Fibroblast of lung (primary cell): ENCODE data around the gene MACF1. TPM values are rescaled to one million over a fixed set of nuclear protein-coding genes. Genes with fewer than 3 reads are reported as not detected.

Experiments
- DNase-seq, 2 donors: peaks; one replicate each; pipeline versions ENCODE4 v3.0.0 to v3.0.0-alpha.2; 2010; ENCODE audit warnings: low read depth in 2 of 2
- H2AFZ ChIP-seq: 2 replicates; pipeline ENCODE4 v1.5.1; 2012; ENCODE audit warnings: low read length, control low read depth, inconsistent platforms
- H3K27ac ChIP-seq: 2 replicates; pipeline ENCODE4 v1.5.1; 2011; ENCODE audit warnings: low read length, control low read depth; ENCODE audit not compliant: insufficient read depth
- H3K27me3 ChIP-seq: 2 replicates; pipeline ENCODE4 v1.5.1; 2011; ENCODE audit warnings: mild to moderate bottlenecking, low read length; ENCODE audit not compliant: control insufficient read depth, insufficient read depth
- H3K36me3 ChIP-seq: 2 replicates; pipeline ENCODE4 v1.5.1; 2011; ENCODE audit warnings: low read length; ENCODE audit not compliant: control insufficient read depth, insufficient read depth
- H3K4me1 ChIP-seq: 2 replicates; pipeline ENCODE4 v1.5.1; 2011; ENCODE audit warnings: low read length; ENCODE audit not compliant: control insufficient read depth, insufficient read depth; ENCODE audit errors: extremely low read depth
- H3K4me2 ChIP-seq: 2 replicates; pipeline ENCODE4 v1.5.1; 2011; ENCODE audit warnings: low read length, control low read depth; ENCODE audit not compliant: insufficient read depth; ENCODE audit errors: extremely low read depth
- H3K4me3 ChIP-seq, 4 experiments: fragments of 200-600 bp in 1 of 4; sonication (generic) in 1 of 4; replicated peaks in 1 of 4; 2 replicates each; pipeline ENCODE4 v1.5.1; 2011 to 2016; ENCODE audit warnings: low read length in 4 of 4, low read depth in 3 of 4, mild to moderate bottlenecking in 3 of 4, control low read depth in 2 of 4, inconsistent platforms in 1 of 4, mixed read lengths in 1 of 4; ENCODE audit not compliant: insufficient read depth in 1 of 4; ENCODE audit errors: control extremely low read depth in 1 of 4
- H3K79me2 ChIP-seq: 2 replicates; pipeline ENCODE4 v1.5.1; 2012; ENCODE audit warnings: mild to moderate bottlenecking, low read length, inconsistent platforms; ENCODE audit not compliant: control insufficient read depth, insufficient read depth
- H3K9ac ChIP-seq: 2 replicates; pipeline ENCODE4 v1.5.1; 2011; ENCODE audit warnings: mild to moderate bottlenecking, low read length, control low read depth; ENCODE audit not compliant: insufficient read depth
- H3K9me3 ChIP-seq: 2 replicates; pipeline ENCODE4 v1.5.1; 2012; ENCODE audit warnings: low read depth, low read length; ENCODE audit not compliant: control insufficient read depth, insufficient read depth
- H4K20me1 ChIP-seq: 2 replicates; pipeline ENCODE4 v1.5.1; 2011; ENCODE audit warnings: low read length; ENCODE audit not compliant: control insufficient read depth, insufficient read depth; ENCODE audit errors: extremely low read depth
- CTCF ChIP-seq, 2 donors: IDR thresholded peaks in 1 of 2; conservative IDR thresholded peaks in 1 of 2; 1 replicate in 1 of 2; 2 replicates in 1 of 2; pipeline ENCODE4 v1.5.1; 2011 to 2012; ENCODE audit warnings: low read length in 2 of 2, control low read depth in 1 of 2, inconsistent platforms in 1 of 2, low read depth in 1 of 2, mild to moderate bottlenecking in 1 of 2
- EZH2 ChIP-seq: IDR thresholded peaks from 2 replicates; pipeline ENCODE4 v1.5.1; 2012; ENCODE audit warnings: low read length, control low read depth, mild to moderate bottlenecking; ENCODE audit errors: missing control alignments
- polyA plus RNA-seq, 2 donors: library from polyadenylated mRNA; depleted of rRNA in 1 of 2; stranded (reverse) in 1 of 2; unstranded in 1 of 2; fragments of >200 nt; gene quantifications; 2 replicates each; pipeline ENCODE4 v1.2.1, GENCODE V29; 2011 to 2012; ENCODE audit warnings: missing spikeins in 1 of 2
- total RNA-seq: library from RNA; depleted of rRNA; stranded (reverse); fragments of >200 nt; gene quantifications from 2 replicates; pipeline ENCODE4 v1.2.1, GENCODE V29; 2014

Gene MACF1
- total and polyA plus RNA-seq, 2 donors (not counting 1 experiment from before 2014, with no cell fraction given) = 178 to 414 TPM

- peak overlapping the region; percentile 4 for H3K27ac ChIP-seq
- peaks cover 59% of the 10 kb centered on the region for H3K79me2 ChIP-seq
- no peaks in the 10 kb centered on the region for H3K27me3 ChIP-seq
- no peak overlapping the region for H3K4me2 ChIP-seq
- H3K4me3 ChIP-seq = no peak overlapping the region
- no peak overlapping the region for H2AFZ ChIP-seq
- no peaks in the 10 kb centered on the region for H3K36me3 ChIP-seq
- no peaks in the 10 kb centered on the region for H3K9me3 ChIP-seq
- H4K20me1 ChIP-seq = no peaks in the 10 kb centered on the region
- no peak for DNase-seq
- H3K4me1 ChIP-seq = peaks cover 56% of the 10 kb centered on the region
- TF ChIP-seq EZH2 = no peak
- TF ChIP-seq CTCF (conservative IDR thresholded peaks at IDR 0.05 in 1 of 2, IDR thresholded peaks at IDR 0.05 in 1 of 2; ENCODE audit: low read depth in 1 of 2, low read length in 2 of 2) = no peak
- no peak overlapping the region for H3K9ac ChIP-seq
Observed at GRCh38 chr1:39396671-39397070, 192.2 kb downstream of the MACF1 start.

- no peaks in the 10 kb centered on the region for H3K9me3 ChIP-seq
- peaks cover 50% of the 10 kb centered on the region for H3K4me1 ChIP-seq
- no peaks in the 10 kb centered on the region for H3K36me3 ChIP-seq
- no peak overlapping the region for H2AFZ ChIP-seq
- no peak overlapping the region for H3K4me2 ChIP-seq
- H3K27me3 ChIP-seq = no peaks in the 10 kb centered on the region
- TF ChIP-seq EZH2 (no peak), CTCF (conservative IDR thresholded peaks at IDR 0.05 in 1 of 2, IDR thresholded peaks at IDR 0.05 in 1 of 2; ENCODE audit: low read depth in 1 of 2, low read length in 2 of 2) (no peak)
- no peaks in the 10 kb centered on the region for H4K20me1 ChIP-seq
- no peak overlapping the region for H3K4me3 ChIP-seq
- no peak overlapping the region for H3K9ac ChIP-seq
- peak overlapping the region; percentile 85 for H3K27ac ChIP-seq
- no peak for DNase-seq
- peaks cover 59% of the 10 kb centered on the region for H3K79me2 ChIP-seq
Observed at GRCh38 chr1:39397487-39397886, 193.0 kb downstream of the MACF1 start.

GRCh38 chr1:39398278-39399021 is 194.0 kb downstream of the MACF1 start:
- peak; percentile 95 to 100 for DNase-seq
- peak overlapping the region; percentile 85 for H3K27ac ChIP-seq
- H3K9ac ChIP-seq = peak overlapping the region; percentile 9
- no peaks in the 10 kb centered on the region for H3K36me3 ChIP-seq
- H3K4me1 ChIP-seq = peaks cover 47% of the 10 kb centered on the region
- H3K79me2 ChIP-seq = peaks cover 51% of the 10 kb centered on the region
- no peaks in the 10 kb centered on the region for H4K20me1 ChIP-seq
- TF ChIP-seq CTCF (conservative IDR thresholded peaks at IDR 0.05 in 1 of 2, IDR thresholded peaks at IDR 0.05 in 1 of 2; ENCODE audit: low read depth in 1 of 2, low read length in 2 of 2) (peak in 1 of 2 donors; percentile 11), EZH2 (no peak)
- H3K27me3 ChIP-seq = no peaks in the 10 kb centered on the region
- H3K4me3 ChIP-seq = peak overlapping the region in 2 of 4 experiments; percentile 8 to 14
- no peaks in the 10 kb centered on the region for H3K9me3 ChIP-seq
- H2AFZ ChIP-seq = no peak overlapping the region
- H3K4me2 ChIP-seq = peak overlapping the region; percentile 77
